Sciatic nerve (tissue), 2 donors: Measurements from ENCODE around the gene ZCCHC17. TPM values are rescaled to one million over a fixed set of nuclear protein-coding genes. Genes with fewer than 3 reads are reported as not detected.
"Not testable (repeated sequence)": the region's sequence is repeated elsewhere in the genome, so short reads cannot be mapped to it uniquely, and the experiment has no call there.

Experiments
- ATAC-seq: fragments of 200-7000 bp; cut with Tn5 transposase; one replicate; pipeline ENCODE4 v1.9.1; 2020; ENCODE audit warnings: mild to moderate bottlenecking, moderate library complexity
- DNase-seq: peaks from one replicate; pipeline ENCODE4 v3.0.0-alpha.2; 2020; ENCODE audit warnings: low spot score
- intact Hi-C: fragments of 100-400 bp; cut with DNase I; formaldehyde crosslinking; loops from one replicate; pipeline ENCODE4 v1.14.2; 2022
- total RNA-seq: library from RNA; stranded (reverse); fragmentation: NEBNext Ultra II Directional; extraction: Animal tissue kit (Norgen Biotek cat#: 25700); gene quantifications from one replicate; pipeline ENCODE4 v1.2.1, GENCODE V29; 2021
- donor health status: DM: no; HTN: no; CAD: no.
- donor health status: DM: no; HTN: no; CAD: no.

ZCCHC17 gene
- total RNA-seq, 1 donor from 2014 or later, result 27.1 TPM

DNA sequence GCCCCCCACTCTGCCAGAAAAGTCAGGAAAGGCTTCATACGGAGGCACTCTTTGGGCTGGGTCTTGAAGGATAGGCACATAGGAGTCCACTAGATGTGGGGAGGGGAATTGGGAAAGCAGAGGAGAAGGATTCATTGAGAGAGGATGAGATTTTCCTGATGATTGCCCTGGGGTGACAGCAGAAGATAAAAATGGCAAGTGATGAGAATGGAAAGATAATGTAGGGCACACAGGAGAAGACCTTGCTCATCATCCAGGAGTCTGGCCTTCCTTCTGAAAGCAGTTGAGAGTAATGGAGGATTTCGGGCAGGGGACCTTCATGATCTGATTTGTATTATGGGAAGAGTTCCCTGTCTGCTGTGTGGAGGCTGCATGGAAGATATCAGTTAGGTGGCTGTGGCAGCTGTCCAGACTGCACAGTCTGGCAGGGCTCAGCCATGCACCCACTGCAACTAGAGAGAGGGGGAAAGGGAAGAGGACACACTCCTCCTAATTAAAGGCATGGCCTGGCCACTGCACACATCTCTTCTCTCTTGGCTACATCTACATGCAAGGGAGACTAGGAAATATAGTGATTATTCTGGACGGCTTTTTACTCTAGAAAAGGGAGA, 85.7 kb downstream of the ZCCHC17 start:
- intact Hi-C loops, result no loop called here
- ATAC-seq, result no peak
- no peak for DNase-seq

- intact Hi-C loops, result no loop called here
- DNase-seq (no peak), ATAC-seq (no peak)
Measured at GRCh38 chr1:31383967-31384366, 87.1 kb downstream of the ZCCHC17 start.

GRCh38 chr1:31386576-31387243, 89.9 kb downstream of the ZCCHC17 start:
- intact Hi-C loops, ATAC-seq, DNase-seq: not testable (repeated sequence)

DNA sequence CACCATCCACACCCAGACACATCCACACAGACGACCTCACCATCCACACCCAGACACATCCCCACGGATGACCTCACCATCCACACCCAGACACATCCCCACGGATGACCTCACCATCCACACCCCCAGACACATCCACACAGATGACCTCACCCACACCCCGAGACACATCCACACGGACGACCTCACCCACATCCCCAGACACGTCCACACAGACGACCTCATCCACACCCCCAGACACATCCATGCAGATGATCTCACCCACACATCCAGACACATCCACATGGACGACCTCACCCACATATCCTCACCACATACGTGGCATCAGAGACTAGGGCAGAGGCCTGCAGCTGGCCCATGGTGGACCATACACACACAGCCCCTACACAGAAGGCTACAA, 90.8 kb downstream of the ZCCHC17 start:
- intact Hi-C loops, result no loop called here
- DNase-seq, result no peak
- no peak for ATAC-seq

GRCh38 chr1:31389616-31390015, 92.8 kb downstream of the ZCCHC17 start:
- no peak for ATAC-seq
- intact Hi-C loops, result no loop called here
- no peak for DNase-seq

DNA sequence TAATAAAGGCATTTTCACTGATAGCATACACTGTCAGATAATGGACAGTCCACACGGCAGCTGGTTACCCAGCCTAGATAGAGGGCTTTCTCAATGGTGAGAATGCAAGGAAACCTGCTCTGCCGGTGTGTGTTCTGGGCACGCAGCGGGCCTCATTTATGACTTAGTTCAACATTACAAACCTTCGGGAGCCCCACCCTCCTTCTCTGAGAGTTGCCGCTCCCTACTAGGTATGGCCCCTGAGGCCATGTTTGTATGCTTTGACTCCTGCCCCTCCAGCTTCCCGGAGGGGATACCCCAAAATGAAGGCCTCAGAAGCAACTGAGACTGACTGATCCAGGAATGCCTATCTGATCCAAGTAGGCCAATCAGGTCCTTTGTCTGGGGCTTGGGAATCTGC, 93.2 kb downstream of the ZCCHC17 start:
- intact Hi-C loops, result no loop called here
- DNase-seq, result no peak

GRCh38 chr1:31393463-31393862, 96.6 kb downstream of the ZCCHC17 start:
- intact Hi-C loops, result no loop called here
- ATAC-seq, result no peak

More for the DNA sequence above, 93.2 kb downstream of the ZCCHC17 start:
- no peak for ATAC-seq

GRCh38 chr1:31394584-31395193, 97.9 kb downstream of the ZCCHC17 start:
- intact Hi-C loops, result no loop called here
- ATAC-seq (peak; percentile 93), DNase-seq (peak; percentile 89)

More at GRCh38 chr1:31393463-31393862, 96.6 kb downstream of the ZCCHC17 start:
- no peak for DNase-seq

GRCh38 chr1:31396633-31397351, 100.0 kb downstream of the ZCCHC17 start:
- intact Hi-C loops, result no loop called here
- ATAC-seq (no peak), DNase-seq (no peak)

DNA sequence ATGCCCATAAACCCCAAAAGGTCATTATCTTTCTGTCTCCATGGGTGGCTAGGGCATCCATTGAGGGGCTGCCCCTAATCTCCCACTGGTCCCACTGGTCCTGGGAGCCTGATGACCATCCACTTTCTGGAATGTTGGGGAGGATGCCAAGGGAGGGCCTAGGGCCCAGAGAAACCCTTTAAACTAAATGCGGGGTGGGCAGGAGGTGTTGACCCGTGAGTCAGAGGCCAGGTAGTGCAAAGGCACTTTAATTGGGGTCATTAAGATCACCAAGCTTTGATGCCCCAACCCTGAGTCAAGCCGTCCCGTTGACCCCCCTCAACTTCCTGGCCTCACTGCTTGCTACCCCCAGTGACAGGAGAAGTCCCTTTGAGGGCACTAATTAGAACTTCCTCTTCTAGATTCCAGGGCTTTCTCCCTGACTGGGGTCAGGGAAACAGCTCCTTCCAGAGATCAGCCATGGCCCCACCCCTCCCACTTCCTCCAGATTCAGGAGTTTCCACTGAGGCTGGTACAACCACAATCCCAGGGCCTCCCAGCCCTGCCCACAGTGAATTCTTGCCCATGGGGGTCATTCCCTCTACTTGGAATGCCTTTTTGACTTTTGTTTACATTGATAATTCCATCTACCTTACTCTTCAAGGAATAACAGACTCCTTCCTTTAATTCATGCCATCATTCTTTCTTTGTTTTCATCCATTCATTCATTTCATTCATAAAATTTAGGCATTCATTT, 100.7 kb downstream of the ZCCHC17 start:
- DNase-seq, result no peak
- no peak for ATAC-seq
- intact Hi-C loops, result no loop called here

- intact Hi-C loops, result no loop called here
- DNase-seq, result no peak
- no peak for ATAC-seq
Measured at GRCh38 chr1:31398246-31398645, 101.4 kb downstream of the ZCCHC17 start.

DNA sequence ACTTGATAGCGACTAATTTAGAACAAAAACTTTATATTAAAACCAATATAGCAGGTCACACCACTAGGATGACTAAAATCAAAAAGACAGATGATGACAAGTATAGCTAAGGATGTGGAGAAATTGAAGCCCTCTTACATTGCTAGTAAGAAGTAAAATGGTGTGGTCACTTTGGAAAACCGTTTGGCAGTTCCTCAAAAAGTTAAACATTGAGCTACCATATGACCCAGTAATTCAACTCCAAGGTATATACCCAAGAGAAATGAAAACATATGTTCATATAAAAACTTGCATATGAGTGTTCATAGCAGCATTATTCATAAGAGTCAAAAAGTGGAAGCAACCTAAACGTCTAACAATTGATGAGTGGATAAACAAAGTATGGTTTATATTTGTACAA, 103.1 kb downstream of the ZCCHC17 start:
- intact Hi-C loops, result no loop called here
- DNase-seq, result no peak
- no peak for ATAC-seq

DNA sequence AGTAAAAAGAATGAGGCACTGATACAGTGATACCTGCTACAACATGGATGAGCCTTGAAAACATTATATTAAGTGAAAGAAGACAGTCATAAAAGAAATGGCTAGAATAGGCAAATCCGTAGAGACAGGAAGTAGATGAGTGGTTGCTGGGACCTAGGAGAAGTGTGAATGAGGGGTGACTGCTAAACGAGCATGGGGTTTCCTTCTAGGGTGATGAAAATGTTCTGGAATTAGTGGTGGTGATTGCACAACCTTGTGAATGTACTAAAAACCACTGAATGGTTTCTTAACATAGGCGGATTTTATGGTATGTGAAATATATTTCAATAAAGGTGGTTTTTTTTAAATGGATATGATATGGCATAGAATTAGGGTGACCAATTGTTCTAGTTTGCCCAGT, 103.6 kb downstream of the ZCCHC17 start:
- intact Hi-C loops, result no loop called here
- DNase-seq (no peak), ATAC-seq (no peak)

GRCh38 chr1:31401241-31401640, 104.4 kb downstream of the ZCCHC17 start:
- ATAC-seq (no peak), DNase-seq (no peak)
- intact Hi-C loops, result no loop called here

DNA sequence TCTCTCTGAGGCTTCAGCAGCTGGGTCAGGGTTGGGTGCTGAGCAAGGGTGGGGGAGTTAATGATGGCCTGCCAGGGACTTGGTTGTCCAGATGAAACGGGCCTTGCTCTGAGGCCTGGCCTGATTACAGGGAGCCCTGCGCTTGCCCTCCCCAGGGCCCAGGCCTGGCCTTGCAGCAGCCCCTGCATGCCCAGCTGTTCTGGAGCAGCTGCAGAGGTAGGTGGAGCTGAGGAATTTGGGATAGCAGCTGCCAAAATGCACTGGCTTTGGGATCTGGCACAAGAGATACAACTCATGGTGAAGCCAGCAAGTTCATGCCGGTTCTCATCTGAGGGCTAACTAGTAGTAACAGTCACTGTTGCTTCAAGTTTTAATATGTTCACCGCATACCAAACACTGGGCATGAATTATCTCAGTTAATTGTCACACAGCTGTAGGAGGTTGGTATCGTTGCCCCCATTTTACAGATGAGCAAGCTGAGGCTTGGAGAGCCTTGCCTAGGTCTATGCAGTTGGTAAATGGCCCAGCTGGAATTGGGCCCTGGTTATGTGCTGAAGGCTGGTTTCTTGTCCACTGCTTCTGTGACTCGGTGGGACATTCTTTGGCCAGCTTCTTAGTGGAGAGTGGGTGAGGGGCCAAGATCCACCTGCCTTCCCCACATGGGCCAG, 108.9 kb downstream of the ZCCHC17 start:
- no peak for ATAC-seq
- DNase-seq, result no peak
- intact Hi-C loops, result no loop called here

- no peak for DNase-seq
- intact Hi-C loops, result no loop called here
- no peak for ATAC-seq
Measured at GRCh38 chr1:31407029-31407626, 110.3 kb downstream of the ZCCHC17 start.

DNA sequence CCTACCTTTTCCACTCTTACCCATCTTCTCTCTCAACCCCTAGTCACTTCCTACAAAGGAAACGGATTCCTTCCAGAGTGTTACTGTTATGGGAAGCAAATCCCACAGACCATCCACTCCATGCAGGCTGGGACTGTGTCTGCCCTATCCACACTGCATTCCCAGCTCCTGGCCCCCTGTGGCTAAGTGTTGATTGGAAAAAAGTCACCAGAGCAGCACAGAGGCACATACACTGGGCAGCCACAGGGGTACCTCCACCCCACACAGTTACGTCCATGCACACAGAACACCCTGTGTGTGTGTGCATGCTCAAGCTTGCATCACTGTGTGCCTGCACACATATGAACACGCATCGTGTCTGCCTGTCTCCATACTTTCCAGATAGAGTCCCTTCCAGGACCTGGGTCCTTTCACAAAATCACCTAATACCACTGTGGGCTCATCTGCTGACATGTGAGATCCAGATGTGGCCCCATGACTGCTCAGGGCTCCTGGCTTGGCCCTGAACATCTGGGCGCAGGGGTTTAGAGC, 112.0 kb downstream of the ZCCHC17 start:
- no peak for ATAC-seq
- intact Hi-C loops, result no loop called here
- no peak for DNase-seq
